ENCODE data around the gene SLC22A5. TPM values are rescaled to one million over a fixed set of nuclear protein-coding genes. Genes with fewer than 3 reads are reported as not detected.

The SLC22A5 gene
- total RNA-seq, 2 experiments from 2014 or later: 0.36 to 0.88 TPM

DNA sequence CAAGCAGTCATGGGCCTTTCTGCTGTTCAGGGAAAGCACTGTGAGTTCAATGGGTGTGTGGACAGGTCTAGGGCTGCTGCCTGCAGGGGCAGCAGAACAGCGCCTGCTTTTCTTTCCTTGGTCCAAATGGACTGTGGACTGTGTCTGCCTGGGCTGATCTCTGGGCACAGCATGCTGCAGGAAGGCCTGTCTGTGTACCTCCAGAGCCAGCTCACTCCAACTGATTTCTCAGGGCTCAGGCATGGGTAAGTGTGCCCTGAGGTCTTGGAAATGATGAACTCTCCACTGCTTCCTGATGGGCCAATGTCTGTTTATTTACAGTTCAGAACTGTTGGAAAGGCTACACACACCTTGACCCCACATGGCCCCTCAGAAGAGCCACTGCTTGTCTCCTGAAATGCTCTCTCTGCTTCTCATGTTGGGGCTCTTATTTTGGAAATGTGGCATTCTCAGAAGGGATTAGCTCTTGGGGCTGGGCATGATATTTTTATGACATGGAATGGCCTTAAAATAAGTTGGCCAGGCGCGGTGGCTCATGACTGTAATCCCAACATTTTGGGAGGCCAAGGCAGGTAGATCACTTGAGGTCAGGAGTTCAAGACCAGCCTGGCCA, 48.3 kb upstream of the SLC22A5 start:
- H3K9me2 ChIP-seq (ENCODE audit: insufficient read depth, low read length): no peaks in the 10 kb centered on the region
- H3K9me3 ChIP-seq (ENCODE audit: low read length): no peaks in the 10 kb centered on the region
- no peak overlapping the region for H3K4me3 ChIP-seq (ENCODE audit: low read depth, low read length, poor library complexity, severe bottlenecking)
- no peak overlapping the region for H3K4me2 ChIP-seq (ENCODE audit: low read length)
- TF ChIP-seq EZH2phosphoT487 (IDR thresholded peaks at IDR 0.05; ENCODE audit: borderline replicate concordance, low read depth, low read length): no peak
- TF ChIP-seq, protein P1, sequence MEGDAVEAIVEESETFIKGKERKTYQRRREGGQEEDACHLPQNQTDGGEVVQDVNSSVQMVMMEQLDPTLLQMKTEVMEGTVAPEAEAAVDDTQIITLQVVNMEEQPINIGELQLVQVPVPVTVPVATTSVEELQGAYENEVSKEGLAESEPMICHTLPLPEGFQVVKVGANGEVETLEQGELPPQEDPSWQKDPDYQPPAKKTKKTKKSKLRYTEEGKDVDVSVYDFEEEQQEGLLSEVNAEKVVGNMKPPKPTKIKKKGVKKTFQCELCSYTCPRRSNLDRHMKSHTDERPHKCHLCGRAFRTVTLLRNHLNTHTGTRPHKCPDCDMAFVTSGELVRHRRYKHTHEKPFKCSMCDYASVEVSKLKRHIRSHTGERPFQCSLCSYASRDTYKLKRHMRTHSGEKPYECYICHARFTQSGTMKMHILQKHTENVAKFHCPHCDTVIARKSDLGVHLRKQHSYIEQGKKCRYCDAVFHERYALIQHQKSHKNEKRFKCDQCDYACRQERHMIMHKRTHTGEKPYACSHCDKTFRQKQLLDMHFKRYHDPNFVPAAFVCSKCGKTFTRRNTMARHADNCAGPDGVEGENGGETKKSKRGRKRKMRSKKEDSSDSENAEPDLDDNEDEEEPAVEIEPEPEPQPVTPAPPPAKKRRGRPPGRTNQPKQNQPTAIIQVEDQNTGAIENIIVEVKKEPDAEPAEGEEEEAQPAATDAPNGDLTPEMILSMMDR (conservative IDR thresholded peaks at IDR 0.05; ENCODE audit: low read length): no peak
- H4K20me1 ChIP-seq (ENCODE audit: insufficient read depth, low read length): no peaks in the 10 kb centered on the region
- ChIA-PET POLR2A (no interaction called here), CTCF (ENCODE audit: unreplicated experiment) (no interaction called here)
- no peaks in the 10 kb centered on the region for H3K36me3 ChIP-seq (ENCODE audit: insufficient read depth, low read length)
- BruUV-seq (replicated peaks): no TSS peak
- no peaks in the 10 kb centered on the region for H3K79me2 ChIP-seq (ENCODE audit: insufficient read depth, low read depth, low read length)
- no peak for DNase-seq (ENCODE audit: low spot score)
- H3K4me1 ChIP-seq (ENCODE audit: insufficient read depth, low read length, poor library complexity, severe bottlenecking): no peaks in the 10 kb centered on the region
- intact Hi-C loops (cut with micrococcal nuclease; ENCODE audit: unreplicated experiment): no loop called here
- H3K27ac ChIP-seq (ENCODE audit: low read depth, low read length, poor library complexity, severe bottlenecking): no peak overlapping the region
- no peak overlapping the region for H2AFZ ChIP-seq (ENCODE audit: low read length)

DNA sequence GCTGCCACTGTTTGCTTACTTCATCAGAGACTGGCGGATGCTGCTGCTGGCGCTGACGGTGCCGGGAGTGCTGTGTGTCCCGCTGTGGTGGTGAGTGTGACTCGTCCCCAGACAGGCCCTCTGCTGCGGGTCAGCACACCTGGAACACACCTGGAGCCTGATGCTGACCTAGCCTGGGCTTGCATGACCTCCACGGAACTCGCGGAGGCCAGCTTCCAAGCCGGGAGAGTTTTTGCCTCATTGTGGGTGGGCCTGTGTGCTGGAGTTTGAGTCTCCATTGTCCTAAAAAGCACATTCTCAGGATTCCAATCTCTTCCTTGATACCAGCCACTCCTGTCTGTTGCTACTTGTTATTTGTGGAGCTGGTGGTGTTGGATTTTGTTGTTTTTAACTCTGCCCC, 47.2 kb upstream of the SLC22A5 start:
- ChIA-PET CTCF (ENCODE audit: unreplicated experiment) (no interaction called here), POLR2A (no interaction called here)
- Histone ChIP-seq H4K20me1 (ENCODE audit: insufficient read depth, low read length) (no peaks in the 10 kb centered on the region), H3K4me3 (ENCODE audit: low read depth, low read length, poor library complexity, severe bottlenecking) (no peak overlapping the region), H3K27ac (ENCODE audit: low read depth, low read length, poor library complexity, severe bottlenecking) (no peak overlapping the region), H3K4me2 (ENCODE audit: low read length) (no peak overlapping the region), H3K9me3 (ENCODE audit: low read length) (no peaks in the 10 kb centered on the region), H3K79me2 (ENCODE audit: insufficient read depth, low read depth, low read length) (no peaks in the 10 kb centered on the region), H3K36me3 (ENCODE audit: insufficient read depth, low read length) (no peaks in the 10 kb centered on the region), H2AFZ (ENCODE audit: low read length) (no peak overlapping the region), H3K9me2 (ENCODE audit: insufficient read depth, low read length) (no peaks in the 10 kb centered on the region), H3K4me1 (ENCODE audit: insufficient read depth, low read length, poor library complexity, severe bottlenecking) (no peaks in the 10 kb centered on the region)
- TF ChIP-seq EZH2phosphoT487 (IDR thresholded peaks at IDR 0.05; ENCODE audit: borderline replicate concordance, low read depth, low read length): no peak
- TF ChIP-seq, protein P1 (conservative IDR thresholded peaks at IDR 0.05; ENCODE audit: low read length): no peak
- no peak for DNase-seq (ENCODE audit: low spot score)
- no TSS peak for BruUV-seq (replicated peaks)
- intact Hi-C loops (cut with micrococcal nuclease; ENCODE audit: unreplicated experiment): no loop called here

DNA sequence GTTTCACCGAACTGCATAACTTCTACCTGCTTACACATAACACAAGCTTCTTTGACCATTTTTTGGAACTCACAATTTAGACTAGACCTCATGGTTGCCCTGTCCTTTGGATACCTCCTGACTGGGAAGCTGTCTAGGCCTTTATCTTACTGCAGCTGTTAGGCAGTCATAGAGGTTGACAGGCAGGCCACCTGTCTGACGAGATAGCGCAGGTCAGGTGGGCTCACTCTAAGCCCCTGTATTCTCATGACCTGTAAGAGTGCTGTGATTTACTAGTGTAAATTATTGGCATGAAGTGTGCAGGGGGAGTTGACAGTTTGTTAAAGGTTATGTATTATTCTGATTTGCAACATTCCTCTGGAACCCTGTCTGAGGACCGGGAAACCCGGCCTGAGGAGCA, 46.3 kb upstream of the SLC22A5 start:
- no peak overlapping the region for H2AFZ ChIP-seq (ENCODE audit: low read length)
- no peak for DNase-seq (ENCODE audit: low spot score)
- no peaks in the 10 kb centered on the region for H3K4me1 ChIP-seq (ENCODE audit: insufficient read depth, low read length, poor library complexity, severe bottlenecking)
- no peak overlapping the region for H3K27ac ChIP-seq (ENCODE audit: low read depth, low read length, poor library complexity, severe bottlenecking)
- H3K4me2 ChIP-seq (ENCODE audit: low read length): no peak overlapping the region
- no TSS peak for BruUV-seq (replicated peaks)
- H4K20me1 ChIP-seq (ENCODE audit: insufficient read depth, low read length): no peaks in the 10 kb centered on the region
- intact Hi-C loops (cut with micrococcal nuclease; ENCODE audit: unreplicated experiment): no loop called here
- H3K36me3 ChIP-seq (ENCODE audit: insufficient read depth, low read length): no peaks in the 10 kb centered on the region
- H3K9me3 ChIP-seq (ENCODE audit: low read length): no peaks in the 10 kb centered on the region
- TF ChIP-seq, protein P1 (conservative IDR thresholded peaks at IDR 0.05; ENCODE audit: low read length): no peak
- no peak for TF ChIP-seq EZH2phosphoT487 (IDR thresholded peaks at IDR 0.05; ENCODE audit: borderline replicate concordance, low read depth, low read length)
- ChIA-PET POLR2A (no interaction called here), CTCF (ENCODE audit: unreplicated experiment) (no interaction called here)
- no peaks in the 10 kb centered on the region for H3K79me2 ChIP-seq (ENCODE audit: insufficient read depth, low read depth, low read length)
- no peaks in the 10 kb centered on the region for H3K9me2 ChIP-seq (ENCODE audit: insufficient read depth, low read length)
- no peak overlapping the region for H3K4me3 ChIP-seq (ENCODE audit: low read depth, low read length, poor library complexity, severe bottlenecking)

Measured in OCI-LY7 (cell line).